B cell (primary cell): ENCODE data around the gene JAKMIP2.

Source experiments
- CTCF ChIP-seq: fragments of 200-600 bp; IDR thresholded peaks from one replicate; pipeline ENCODE4 v1.8.0; 2022; ENCODE audit warnings: antibody characterized with exemption, mild to moderate bottlenecking
- EZH2 ChIP-seq: IDR thresholded peaks from 2 replicates; pipeline ENCODE4 v1.6.1; 2012; ENCODE audit warnings: borderline replicate concordance, low read depth, mild to moderate bottlenecking, moderate library complexity, low read length; ENCODE audit not compliant: insufficient read depth, poor library complexity, severe bottlenecking

GRCh38 chr5:147690595-147690994, 91.9 kb downstream of the JAKMIP2 start:
- TF ChIP-seq CTCF (no peak), EZH2 (no peak)
